Measurements from ENCODE around the gene PDIA3.

- TF ChIP-seq CTCF (IDR thresholded peaks at IDR 0.05) (no peak), SIN3A (IDR thresholded peaks at IDR 0.05; ENCODE audit: borderline replicate concordance, insufficient read depth, low read depth, low read length) (no peak), TCF7L2 (IDR thresholded peaks at IDR 0.05; ENCODE audit: low read depth, low read length) (no peak)
Measured at GRCh38 chr15:43702701-43703424, 43.4 kb upstream of the PDIA3 start.

All from Panc1 (cell line).